NT2/D1 (cell line): Measurements from ENCODE around the gene A1BG.

Source experiments
- YY1 ChIP-seq: IDR thresholded peaks from 2 replicates; pipeline ENCODE4 v1.6.1; 2011; ENCODE audit not compliant: insufficient read length, insufficient read depth
- ZNF274 ChIP-seq: IDR thresholded peaks from 2 replicates; pipeline ENCODE4 v1.6.1; 2011; ENCODE audit warnings: mild to moderate bottlenecking, low read depth, low read length

GRCh38 chr19:58326501-58326913 is 26.8 kb downstream of the A1BG start:
- no peak for TF ChIP-seq ZNF274
- TF ChIP-seq YY1: no peak
